KG1 (cell line): ENCODE measurements around the gene AVEN.
A peak's percentile ranks its signal among the peaks of the same experiment; 100 is the strongest.
"Not testable (repeated sequence)": the region's sequence is repeated elsewhere in the genome, so short reads cannot be mapped to it uniquely, and the experiment has no call there.

ENCODE experiments used
- DNase-seq: peaks from one replicate; lab custom pipeline; 2025; lab: John Stamatoyannopoulos, UW

The AVEN gene

GRCh38 chr15:34043391-34043790, 4.4 kb upstream of the AVEN start:
- no peak for DNase-seq

- DNase-seq = peak; percentile 21
Measured at GRCh38 chr15:34039790-34040113, 748 bp upstream of the AVEN start.

DNA sequence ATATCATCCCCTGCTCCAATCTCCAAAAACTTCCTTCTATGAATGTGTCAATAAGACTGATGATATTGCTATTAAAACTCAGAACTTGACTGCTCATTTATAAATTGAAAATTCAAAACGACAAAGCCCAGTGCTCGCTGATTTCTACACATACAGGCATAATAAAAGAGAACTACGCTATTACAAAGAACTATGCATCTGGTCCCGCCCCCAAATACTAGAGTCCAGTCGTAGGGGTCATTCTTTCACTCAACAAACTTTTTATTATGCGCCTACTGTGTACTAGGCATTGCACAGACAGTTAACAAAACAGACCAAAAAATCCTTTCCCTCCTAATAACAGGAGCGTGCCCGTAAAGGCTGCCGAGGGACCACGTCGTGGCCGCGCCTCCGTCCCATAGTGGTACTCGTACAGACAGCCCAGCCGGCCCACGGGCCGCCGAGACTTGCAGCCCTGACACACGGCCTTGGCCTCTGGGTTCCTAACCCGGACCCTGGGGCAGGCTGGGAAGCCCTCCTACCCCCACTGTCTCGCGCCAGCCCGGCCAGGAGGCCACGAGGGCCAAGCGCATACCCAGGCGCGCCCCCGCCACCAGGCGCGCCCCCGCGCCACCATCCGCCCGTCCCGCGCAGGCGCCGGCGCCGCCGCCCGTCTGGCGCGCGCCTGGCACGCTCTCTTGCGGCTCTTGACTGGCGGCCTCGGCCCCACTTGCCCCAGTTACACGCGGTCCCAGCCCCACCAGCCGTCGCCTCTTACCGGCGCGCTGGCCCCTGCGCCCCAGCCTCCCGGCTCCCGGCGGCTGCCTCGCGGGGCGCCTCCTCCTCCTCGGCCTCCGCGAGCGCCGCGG, 757 bp downstream of the AVEN start:
- peak; percentile 55 for DNase-seq

- DNase-seq = no peak
Measured at GRCh38 chr15:34031987-34032760, 6.8 kb downstream of the AVEN start.

DNA sequence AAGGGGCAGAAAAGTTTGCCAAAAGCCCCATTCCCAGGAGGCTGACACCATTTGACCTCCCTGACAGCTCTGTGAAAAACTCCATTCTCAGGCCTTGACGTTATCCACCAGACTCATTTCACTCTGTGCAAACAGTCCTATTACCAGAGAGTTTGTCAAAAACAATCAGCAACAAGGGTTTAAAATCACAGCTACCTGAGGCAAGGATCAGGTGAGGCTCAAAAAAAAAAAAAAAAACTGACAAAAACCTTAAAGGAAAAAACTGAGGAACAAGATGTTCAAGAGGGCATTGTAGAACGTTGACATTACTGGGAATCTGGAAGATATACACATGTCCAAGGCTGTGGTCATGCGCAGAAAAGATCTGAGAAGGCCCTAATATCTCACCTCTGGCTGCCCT, 11.4 kb downstream of the AVEN start:
- DNase-seq = no peak

DNA sequence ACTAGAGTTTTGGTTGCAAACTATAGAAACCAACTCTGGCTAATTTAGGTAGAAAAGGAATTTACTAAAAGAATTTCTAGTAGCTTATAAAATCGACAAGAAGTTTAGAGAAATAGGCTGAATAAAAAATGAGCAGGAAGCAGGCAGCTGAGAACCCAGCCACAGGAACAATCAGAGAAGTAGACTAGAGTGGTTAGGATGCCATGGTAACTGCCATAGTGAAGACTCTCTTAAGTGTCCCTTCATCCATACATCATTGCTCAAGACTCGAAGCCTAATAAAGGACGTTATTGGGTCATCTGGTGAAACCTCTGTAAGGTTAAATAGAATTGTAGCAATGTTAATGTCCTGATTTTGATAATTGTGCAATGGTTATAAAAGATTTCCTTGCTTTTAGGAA, 13.8 kb downstream of the AVEN start:
- no peak for DNase-seq

DNA sequence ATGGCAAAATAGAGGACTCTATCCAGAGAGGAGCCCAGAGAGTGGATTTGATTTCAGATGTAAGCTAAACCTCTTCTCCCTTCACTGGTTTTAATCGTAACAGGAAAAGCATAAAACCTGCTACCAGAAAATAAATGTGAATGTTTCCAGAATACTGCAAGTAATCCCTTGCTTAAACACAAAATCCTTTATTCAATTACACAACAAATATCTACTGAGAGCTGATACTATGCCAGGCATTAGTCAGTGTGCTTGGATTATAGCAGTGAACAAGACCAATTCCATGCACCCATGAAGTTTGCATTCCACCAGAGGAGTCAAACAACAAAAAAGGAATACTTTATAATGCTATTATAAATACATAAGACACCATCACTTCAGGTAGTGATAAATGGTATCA, 15.1 kb downstream of the AVEN start:
- DNase-seq = no peak

DNA sequence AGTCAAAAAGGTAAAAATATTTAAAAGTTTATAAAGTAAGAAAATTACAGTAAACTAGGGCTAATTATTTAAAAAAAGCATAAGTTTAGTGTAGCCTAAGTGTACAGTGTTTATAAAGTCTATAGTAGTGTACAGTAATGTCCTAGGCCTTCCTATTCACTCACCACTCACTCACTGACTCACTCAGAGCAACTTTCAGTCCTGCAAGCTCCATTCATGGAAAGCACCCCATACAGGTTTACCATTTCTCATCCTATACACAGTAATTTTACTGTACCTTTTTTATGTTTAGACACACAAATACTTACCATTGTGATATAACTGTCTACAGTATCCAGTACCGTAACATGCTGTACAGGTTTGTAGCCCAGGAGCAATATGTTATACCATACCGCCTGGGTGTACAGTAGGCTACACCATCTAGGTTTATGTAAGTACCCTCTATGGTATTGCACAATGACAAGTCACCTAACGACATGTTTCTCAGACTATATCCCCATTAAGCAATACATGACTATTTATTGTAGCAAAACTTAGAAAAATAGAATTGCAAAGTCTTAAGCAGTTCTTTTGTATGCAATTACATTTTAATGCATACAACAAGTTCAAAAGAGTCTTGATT, 19.5 kb downstream of the AVEN start:
- DNase-seq = no peak

DNA sequence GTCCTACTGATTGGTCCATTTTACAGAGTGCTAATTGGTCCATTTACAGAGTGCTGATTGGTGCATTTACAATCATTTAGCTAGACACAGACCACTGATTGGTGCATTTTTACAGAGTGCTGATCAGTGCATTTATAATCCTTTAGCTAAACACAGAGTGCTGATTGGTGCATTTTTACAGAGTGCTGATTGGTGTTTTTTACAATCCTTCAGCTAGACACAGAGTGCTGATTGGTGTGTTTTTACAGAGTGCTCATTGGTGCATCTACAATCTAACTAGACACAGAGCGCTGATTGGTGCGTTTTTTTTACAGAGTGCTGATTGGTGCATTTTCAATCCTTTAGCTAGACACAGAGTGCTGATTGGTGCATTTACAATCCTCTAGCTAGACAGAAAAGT, 20.3 kb downstream of the AVEN start:
- DNase-seq = not testable (repeated sequence)

GRCh38 chr15:34018021-34018645, 20.9 kb downstream of the AVEN start:
- no peak for DNase-seq

DNA sequence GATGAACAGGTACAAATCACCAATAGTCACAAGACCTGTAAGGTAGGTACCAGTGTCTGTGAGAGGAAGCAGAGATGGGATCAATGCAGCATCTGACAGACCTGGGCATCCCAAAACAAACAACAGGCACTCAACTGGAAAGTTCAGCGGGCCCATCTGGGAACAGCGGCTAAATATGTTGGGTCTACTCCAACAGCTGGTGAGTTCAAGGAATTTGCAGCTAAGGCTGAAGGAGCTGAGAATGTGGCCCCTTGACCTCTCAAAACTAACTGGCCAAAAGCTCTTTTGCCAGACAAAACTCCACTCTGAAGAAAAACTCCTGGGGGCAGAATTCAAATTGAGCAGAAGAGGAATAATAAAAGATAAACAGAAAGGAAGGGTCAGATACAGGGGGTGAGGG, 24.4 kb downstream of the AVEN start:
- DNase-seq = no peak

GRCh38 chr15:34013746-34014145, 25.3 kb downstream of the AVEN start:
- DNase-seq = no peak

GRCh38 chr15:34012461-34013028, 26.5 kb downstream of the AVEN start:
- no peak for DNase-seq

- DNase-seq = no peak
Measured at GRCh38 chr15:34011481-34011880, 27.5 kb downstream of the AVEN start.

DNA sequence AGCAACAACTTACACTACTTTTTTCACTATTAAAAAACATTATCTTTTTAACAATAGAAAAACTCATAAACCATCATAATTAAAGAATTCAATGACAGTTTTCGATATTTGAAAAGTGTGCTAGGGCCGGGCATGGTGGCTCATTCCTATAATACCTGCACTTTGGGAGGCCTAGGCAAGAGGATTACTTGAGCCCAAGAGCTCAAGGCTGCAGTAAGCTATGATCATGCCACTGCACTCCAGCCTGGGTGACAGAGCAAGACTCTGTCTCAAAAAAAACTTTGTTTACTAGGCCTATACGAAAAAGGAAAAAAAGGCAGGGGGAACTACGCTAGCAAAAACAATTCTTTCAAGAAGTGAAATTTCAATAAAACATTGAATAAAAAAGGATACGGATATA, 28.1 kb downstream of the AVEN start:
- no peak for DNase-seq

DNA sequence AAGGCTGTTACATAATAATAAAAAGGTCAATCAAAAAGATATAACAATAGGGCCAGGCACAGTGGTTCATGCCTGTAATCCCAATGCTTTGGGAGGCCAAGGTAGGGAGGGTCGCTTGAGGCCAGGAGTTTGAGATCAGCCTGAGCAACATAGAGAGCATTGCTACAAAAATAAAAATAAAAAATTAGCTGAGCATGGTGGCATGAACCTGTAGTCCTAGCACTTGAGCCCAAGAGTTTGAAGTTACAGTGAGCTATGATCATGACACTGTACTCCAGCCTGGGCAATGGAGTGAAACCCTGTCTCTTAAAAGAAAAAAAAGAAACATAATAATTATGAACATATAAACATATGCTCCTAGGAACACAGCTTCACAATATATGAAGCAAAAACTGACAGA, 29.3 kb downstream of the AVEN start:
- DNase-seq = no peak

GRCh38 chr15:34006381-34006780, 32.6 kb downstream of the AVEN start:
- DNase-seq = no peak

- no peak for DNase-seq
Measured at GRCh38 chr15:34001536-34001935, 37.5 kb downstream of the AVEN start.

- DNase-seq = not testable (repeated sequence)
Measured at GRCh38 chr15:33995666-33996065, 43.3 kb downstream of the AVEN start.

DNA sequence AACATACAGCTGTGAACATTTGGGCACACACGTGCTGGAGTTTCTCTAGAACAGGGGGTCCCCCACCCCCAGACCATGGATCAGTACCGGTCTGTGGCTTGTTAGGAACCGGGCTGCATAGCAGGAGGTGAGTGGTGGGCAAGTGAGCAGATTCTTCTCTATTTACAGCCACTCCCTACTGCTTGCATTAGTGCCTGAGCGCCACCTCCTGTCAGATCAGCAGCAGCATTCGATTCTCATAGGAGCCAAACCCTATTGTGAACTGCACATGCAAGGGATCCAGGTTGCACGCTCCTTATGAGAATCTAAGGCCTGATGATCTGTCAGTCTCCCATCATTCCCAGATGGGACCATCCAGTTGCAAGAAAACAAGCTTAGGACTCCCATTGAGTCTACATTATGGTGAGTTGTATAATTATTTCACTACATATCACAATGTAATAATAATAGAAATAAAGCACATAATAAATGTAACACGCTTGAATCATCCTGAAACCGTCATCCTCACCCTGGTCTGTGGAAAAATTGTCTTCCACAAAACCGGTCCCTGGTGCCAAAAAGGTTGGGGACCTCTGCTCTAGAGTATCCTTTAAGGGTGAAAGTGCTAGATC, 44.9 kb downstream of the AVEN start:
- DNase-seq = no peak

GRCh38 chr15:33988384-33988783, 50.6 kb downstream of the AVEN start:
- no peak for DNase-seq

GRCh38 chr15:33987444-33987843, 51.6 kb downstream of the AVEN start:
- DNase-seq = no peak
